CD8-positive, alpha-beta memory T cell (primary cell): ENCODE results near the gene SUGP1. TPM values are rescaled to one million over a fixed set of nuclear protein-coding genes. Genes with fewer than 3 reads are reported as not detected.

Experiments
- CTCF ChIA-PET: fragments of 350-600 bp; sonication (Branson Sonifier 250); formaldehyde crosslinking; loops from one replicate; lab custom pipeline; 2021; ENCODE audit warnings: antibody characterized with exemption; lab: Charles Lee
- POLR2A ChIA-PET: fragments of 350-600 bp; sonication (Branson Sonifier 250); formaldehyde crosslinking; loops from one replicate; lab custom pipeline; 2021; ENCODE audit warnings: antibody characterized with exemption; lab: Charles Lee
- DNase-seq, 5 donors: peaks; one replicate each; pipeline versions ENCODE4 v3.0.0 to v3.0.0-alpha.2; 2020 to 2022; ENCODE audit warnings: mixed read lengths in 1 of 5
- H3K27ac ChIP-seq: one replicate; pipeline ENCODE4 v1.7.0; 2013; ENCODE audit warnings: low read depth, mild to moderate bottlenecking, low read length, moderate library complexity
- H3K27me3 ChIP-seq: 2 replicates; pipeline ENCODE4 v1.7.0; 2013; ENCODE audit warnings: low read length, mild to moderate bottlenecking; ENCODE audit not compliant: insufficient read depth, poor library complexity, severe bottlenecking
- H3K36me3 ChIP-seq: 2 replicates; pipeline ENCODE4 v1.7.0; 2013; ENCODE audit warnings: mild to moderate bottlenecking, low read length, moderate library complexity; ENCODE audit not compliant: insufficient read depth
- H3K4me1 ChIP-seq: 2 replicates; pipeline ENCODE4 v1.7.0; 2013; ENCODE audit warnings: mild to moderate bottlenecking, low read length, moderate library complexity; ENCODE audit not compliant: insufficient read depth
- H3K4me3 ChIP-seq: 2 replicates; pipeline ENCODE4 v1.7.0; 2013; ENCODE audit warnings: mild to moderate bottlenecking, low read length
- H3K9me3 ChIP-seq: 2 replicates; pipeline ENCODE4 v1.7.0; 2013; ENCODE audit warnings: mild to moderate bottlenecking, low read length
- H3K27ac Mint-ChIP-seq, 8 donors: one replicate each; pipeline ENCODE4 v1.8.0; 2020 to 2021; ENCODE audit warnings: mixed read lengths in 8 of 8, mild to moderate bottlenecking in 6 of 8, inconsistent platforms in 3 of 8, moderate library complexity in 3 of 8
- H3K27me3 Mint-ChIP-seq, 2 donors: one replicate each; pipeline ENCODE4 v1.8.0; 2020 to 2021; ENCODE audit warnings: mixed read lengths in 2 of 2, mild to moderate bottlenecking in 1 of 2, moderate library complexity in 1 of 2
- H3K36me3 Mint-ChIP-seq, 3 donors: one replicate each; pipeline ENCODE4 v1.8.0; 2020 to 2021; ENCODE audit warnings: mixed read lengths in 3 of 3, inconsistent platforms in 1 of 3, mild to moderate bottlenecking in 1 of 3
- H3K4me1 Mint-ChIP-seq, 3 donors: one replicate each; pipeline ENCODE4 v1.8.0; 2020 to 2021; ENCODE audit warnings: mixed read lengths in 3 of 3, inconsistent platforms in 1 of 3, mild to moderate bottlenecking in 1 of 3
- H3K4me3 Mint-ChIP-seq, 7 donors: one replicate each; pipeline ENCODE4 v1.8.0; 2020 to 2021; ENCODE audit warnings: mixed read lengths in 7 of 7, mild to moderate bottlenecking in 6 of 7, moderate library complexity in 4 of 7, inconsistent platforms in 2 of 7
- H3K9me3 Mint-ChIP-seq, 5 donors: one replicate each; pipeline ENCODE4 v1.8.0; 2020 to 2022; ENCODE audit warnings: mixed read lengths in 5 of 5, mild to moderate bottlenecking in 3 of 5, moderate library complexity in 2 of 5, inconsistent platforms in 1 of 5
- polyA plus RNA-seq: library from polyadenylated mRNA; unstranded; fragments of 300-500 nt; fragmentation: Illumina TruSeq; gene quantifications from one replicate; pipeline ENCODE4 v1.2.3, GENCODE V29; 2021
- total RNA-seq, 2 experiments: library from RNA; stranded (reverse); gene quantifications; one replicate each; pipeline ENCODE4 v1.2.3, GENCODE V29; 2021

Gene SUGP1
- total and polyA plus RNA-seq, 3 experiments from 2014 or later = 40.8 to 65.9 (median 64.7) TPM

DNA sequence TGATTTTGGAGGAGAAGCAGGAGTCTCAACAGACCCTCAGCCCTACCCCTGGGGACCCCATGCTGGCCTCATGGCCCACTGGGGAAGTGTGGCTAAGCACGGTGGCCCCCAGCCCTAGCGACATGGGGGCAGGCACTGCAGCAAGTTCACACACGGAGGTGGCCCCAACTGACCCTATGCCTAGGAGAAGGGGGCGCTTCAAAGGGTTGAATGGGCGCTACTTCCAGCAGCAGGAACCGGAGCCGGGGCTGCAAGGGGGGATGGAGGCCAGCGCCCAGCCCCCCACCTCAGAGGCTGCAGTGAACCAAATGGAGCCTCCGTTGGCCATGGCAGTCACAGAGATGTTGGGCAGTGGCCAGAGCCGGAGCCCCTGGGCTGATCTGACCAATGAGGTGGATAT is 93.6 kb downstream of the SUGP1 start:
- POLR2A ChIA-PET = no interaction called here
- Histone ChIP-seq H3K4me1 (peaks cover 9% of the 10 kb centered on the region), H3K27me3 (no peaks in the 10 kb centered on the region), H3K27ac (no peak overlapping the region), H3K4me3 (no peak overlapping the region), H3K9me3 (no peaks in the 10 kb centered on the region), H3K36me3 (no peaks in the 10 kb centered on the region)
- H3K27ac Mint-ChIP-seq = peak overlapping the region in 1 of 8 donors; percentile 35
- CTCF ChIA-PET = interaction anchor here (1.7 kb wide), 1 partner anchor 47 kb away, joined by 5 read pairs; no protein-coding TSS in a partner anchor
- H3K9me3 Mint-ChIP-seq = no peaks in the 10 kb centered on the region
- H3K4me1 Mint-ChIP-seq = peaks cover 0 to 7% (median 3%) of the 10 kb centered on the region in 3 donors
- no peaks in the 10 kb centered on the region for H3K36me3 Mint-ChIP-seq
- no peak overlapping the region for H3K4me3 Mint-ChIP-seq
- H3K27me3 Mint-ChIP-seq = peaks cover 3 to 23% of the 10 kb centered on the region in 2 donors
- no peak for DNase-seq

DNA sequence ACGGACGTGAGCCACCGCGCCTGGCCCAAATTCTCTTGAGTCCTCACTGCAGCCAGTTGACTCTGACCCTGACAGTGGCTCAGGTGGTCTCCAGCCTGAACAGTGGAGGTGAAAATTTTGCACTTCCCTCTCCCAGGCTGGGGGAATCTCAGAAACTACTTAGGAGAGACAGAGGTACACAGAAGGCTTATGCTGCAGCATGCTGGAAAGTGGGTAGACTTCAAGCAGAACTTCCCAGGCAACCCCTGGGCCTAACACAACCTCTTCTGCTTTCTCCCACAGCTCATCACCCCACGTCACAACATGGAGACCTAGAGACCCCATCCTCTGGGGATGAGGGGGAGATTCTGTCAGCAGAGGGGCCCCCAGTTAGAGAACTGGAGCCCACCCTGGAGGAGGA is 94.1 kb downstream of the SUGP1 start:
- no peak for DNase-seq
- Histone ChIP-seq H3K27ac (no peak overlapping the region), H3K4me1 (peaks cover 9% of the 10 kb centered on the region), H3K4me3 (no peak overlapping the region), H3K9me3 (no peaks in the 10 kb centered on the region), H3K36me3 (no peaks in the 10 kb centered on the region), H3K27me3 (no peaks in the 10 kb centered on the region)
- peaks cover 0 to 7% (median 3%) of the 10 kb centered on the region in 3 donors for H3K4me1 Mint-ChIP-seq
- POLR2A ChIA-PET = no interaction called here
- no peaks in the 10 kb centered on the region for H3K9me3 Mint-ChIP-seq
- H3K36me3 Mint-ChIP-seq = no peaks in the 10 kb centered on the region
- H3K27me3 Mint-ChIP-seq = peaks cover 3 to 23% of the 10 kb centered on the region in 2 donors
- no peak overlapping the region for H3K4me3 Mint-ChIP-seq
- H3K27ac Mint-ChIP-seq = no peak overlapping the region
- CTCF ChIA-PET = interaction anchor here (0.9 to 3.0 kb wide), 6 partner anchors 8 to 80 kb away, joined by 3 to 17 read pairs (median 6); partner anchors contain the start of genes BORCS8, NR2C2AP and RFXANK

Other genes with a start within 250 kb of the SUGP1 start
- 10 to 100 TPM; 27.7 to 30.6 TPM for gene TMEM161A, start 182.0 kb downstream of the SUGP1 start, total RNA-seq
- 30.1 TPM for gene TMEM161A, start 182.0 kb downstream of the SUGP1 start, polyA plus RNA-seq
- 1 to 10 TPM; 1.5 to 2.0 TPM for gene MEF2B, start 150.2 kb downstream of the SUGP1 start, total RNA-seq
- gene MEF2B, start 150.2 kb downstream of the SUGP1 start, polyA plus RNA-seq = not detected
- 10 to 100 TPM; 37.3 to 40.1 TPM for gene BORCS8, start 128.4 kb downstream of the SUGP1 start, total RNA-seq
- gene BORCS8, start 128.4 kb downstream of the SUGP1 start, polyA plus RNA-seq = 18.7 TPM
- 100 to 1,000 TPM in 1 of 2 experiments, 10 to 100 TPM in 1; 98.4 to 101 TPM for gene RFXANK, start 128.3 kb downstream of the SUGP1 start, total RNA-seq
- gene RFXANK, start 128.3 kb downstream of the SUGP1 start, polyA plus RNA-seq = 71.2 TPM
- gene NR2C2AP, start 117.1 kb downstream of the SUGP1 start, total RNA-seq = 10 to 100 TPM; 59.5 to 60.7 TPM
- 35.4 TPM for gene NR2C2AP, start 117.1 kb downstream of the SUGP1 start, polyA plus RNA-seq
- under 1 TPM in 1 of 2 experiments, not detected in 1; 0.04 TPM for gene NCAN, start 108.6 kb downstream of the SUGP1 start, total RNA-seq
- gene NCAN, start 108.6 kb downstream of the SUGP1 start, polyA plus RNA-seq = not detected
- gene TM6SF2, start 47.2 kb downstream of the SUGP1 start, total RNA-seq = not detected
- not detected for gene TM6SF2, start 47.2 kb downstream of the SUGP1 start, polyA plus RNA-seq
- 10 to 100 TPM; 52.3 to 59.4 TPM for gene MAU2, start 320 bp upstream of the SUGP1 start, total RNA-seq
- gene MAU2, start 320 bp upstream of the SUGP1 start, polyA plus RNA-seq = 27.6 TPM
- gene GATAD2A, start 85.2 kb upstream of the SUGP1 start, total RNA-seq = 100 to 1,000 TPM; 176 to 182 TPM
- gene GATAD2A, start 85.2 kb upstream of the SUGP1 start, polyA plus RNA-seq = 46.9 TPM
- 1 to 10 TPM; 3.1 to 3.4 TPM for gene TSSK6, start 195.0 kb upstream of the SUGP1 start, total RNA-seq
- 1.4 TPM for gene TSSK6, start 195.0 kb upstream of the SUGP1 start, polyA plus RNA-seq
- gene NDUFA13, start 195.7 kb upstream of the SUGP1 start, total RNA-seq = 100 to 1,000 TPM; 337 to 341 TPM
- 334 TPM for gene NDUFA13, start 195.7 kb upstream of the SUGP1 start, polyA plus RNA-seq
- gene YJEFN3, start 208.4 kb upstream of the SUGP1 start, total RNA-seq = 1 to 10 TPM; 6.5 to 7.5 TPM
- gene YJEFN3, start 208.4 kb upstream of the SUGP1 start, polyA plus RNA-seq = not detected
- under 1 TPM; 0.07 to 0.11 TPM for gene CILP2, start 217.8 kb upstream of the SUGP1 start, total RNA-seq
- 0.33 TPM for gene CILP2, start 217.8 kb upstream of the SUGP1 start, polyA plus RNA-seq